GM12878 (cell line): ENCODE measurements around the gene ARHGEF10L.

ENCODE experiments used
- EZH2 ChIP-seq: IDR thresholded peaks from 2 replicates; pipeline ENCODE4 v1.6.1; 2012; ENCODE audit warnings: low read depth, mild to moderate bottlenecking, control low read depth, inconsistent platforms, low read length, borderline replicate concordance; ENCODE audit not compliant: control insufficient read depth
- FOS ChIP-seq: IDR thresholded peaks from 3 replicates; pipeline ENCODE4 v1.6.1; 2011; ENCODE audit warnings: borderline replicate concordance; ENCODE audit not compliant: insufficient read length; ENCODE audit errors: extremely low read depth
- GABPA ChIP-seq: IDR thresholded peaks from 2 replicates; pipeline ENCODE4 v1.6.1; 2014; ENCODE audit warnings: antibody characterized with exemption, low read depth, mild to moderate bottlenecking, inconsistent platforms
- JUND ChIP-seq: IDR thresholded peaks from 2 replicates; pipeline ENCODE4 v1.6.1; 2012; ENCODE audit warnings: low read depth, mild to moderate bottlenecking, low read length, improper control_type of control experiment, moderate library complexity
- KDM1A ChIP-seq: fragments of 200-600 bp; sonication (generic); IDR thresholded peaks from 2 replicates; pipeline ENCODE4 v1.6.1; 2016; ENCODE audit warnings: borderline replicate concordance
- NR2C2 ChIP-seq: IDR thresholded peaks from 2 replicates; pipeline ENCODE4 v1.6.1; 2011; ENCODE audit warnings: borderline replicate concordance, low read depth; ENCODE audit not compliant: control insufficient read depth, insufficient read length
- NRF1 ChIP-seq: conservative IDR thresholded peaks from 2 replicates; pipeline ENCODE4 v1.6.1; 2011; ENCODE audit warnings: mild to moderate bottlenecking, low read depth, low read length, improper control_type of control experiment
- POLR2A ChIP-seq: IDR thresholded peaks from 2 replicates; pipeline ENCODE4 v1.6.1; 2011; ENCODE audit warnings: low read depth, mild to moderate bottlenecking, low read length
- POLR2AphosphoS5 ChIP-seq: IDR thresholded peaks from 2 replicates; pipeline ENCODE4 v1.6.1; 2011; ENCODE audit warnings: mild to moderate bottlenecking, low read length, inconsistent platforms
- YY1 ChIP-seq: IDR thresholded peaks from 2 replicates; pipeline ENCODE4 v1.6.1; 2011; ENCODE audit warnings: low read depth, mild to moderate bottlenecking, low read length
- TF ChIP-seq, protein P1 (sequence below), 3 experiments: IDR thresholded peaks in 2 of 3; conservative IDR thresholded peaks in 1 of 3; 2 replicates each; pipeline ENCODE4 v1.5.1; 2011; ENCODE audit warnings: low read depth in 3 of 3, low read length in 3 of 3, mild to moderate bottlenecking in 3 of 3, control low read depth in 2 of 3, moderate library complexity in 2 of 3, inconsistent platforms in 1 of 3, mixed read lengths in 1 of 3; ENCODE audit not compliant: control insufficient read depth in 2 of 3, insufficient read depth in 1 of 3; ENCODE audit errors: extremely low read depth in 1 of 3
- TF ChIP-seq, protein P2 (sequence below): IDR thresholded peaks from 2 replicates; pipeline ENCODE4 v1.6.1; 2011; ENCODE audit warnings: low read depth, low read length, improper control_type of control experiment, borderline replicate concordance

DNA sequence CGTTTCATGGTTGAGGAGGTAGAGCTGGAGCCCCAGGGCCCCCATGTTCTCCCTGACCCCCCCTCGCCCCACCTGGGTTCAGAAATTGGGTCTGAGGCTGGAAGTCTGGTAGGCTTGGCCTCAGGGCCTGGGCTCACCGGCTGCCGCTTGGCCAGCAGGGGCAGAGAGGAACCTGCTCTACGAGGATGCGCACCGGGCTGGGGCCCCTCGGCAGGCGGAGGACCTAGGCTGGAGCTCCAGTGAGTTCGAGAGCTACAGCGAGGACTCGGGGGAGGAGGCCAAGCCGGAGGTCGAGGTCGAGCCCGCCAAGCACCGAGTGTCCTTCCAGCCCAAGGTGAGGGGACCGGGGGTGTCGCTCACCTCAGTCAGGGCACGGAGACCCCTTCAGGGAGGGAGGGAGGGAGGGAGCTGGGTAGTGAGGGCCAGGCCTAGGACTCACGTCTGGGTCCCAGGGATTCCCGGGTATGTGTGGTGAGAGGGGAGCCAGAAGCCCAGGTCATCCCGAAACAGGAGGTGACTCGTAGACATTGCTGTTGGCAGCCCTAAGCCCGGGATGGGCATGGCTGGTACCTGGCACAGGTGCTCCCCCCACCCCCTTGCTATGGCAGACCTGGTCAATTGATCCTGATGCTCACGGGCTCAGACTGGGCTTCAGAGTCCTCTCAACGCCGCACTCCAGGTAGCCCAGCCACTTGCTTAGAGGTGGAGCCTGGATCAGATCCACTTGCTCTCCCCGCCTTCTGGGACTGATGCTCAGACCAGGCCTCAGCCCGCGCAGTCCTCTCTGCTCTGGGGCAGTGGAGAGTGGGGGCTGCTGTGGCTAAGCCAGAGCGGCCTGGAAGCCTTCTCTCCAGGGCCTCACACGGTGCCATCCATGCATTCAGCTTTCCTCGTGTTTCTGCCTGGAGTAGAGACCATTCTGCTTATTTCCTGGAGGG, 68.4 kb downstream of the ARHGEF10L start:
- TF ChIP-seq, protein P1, sequence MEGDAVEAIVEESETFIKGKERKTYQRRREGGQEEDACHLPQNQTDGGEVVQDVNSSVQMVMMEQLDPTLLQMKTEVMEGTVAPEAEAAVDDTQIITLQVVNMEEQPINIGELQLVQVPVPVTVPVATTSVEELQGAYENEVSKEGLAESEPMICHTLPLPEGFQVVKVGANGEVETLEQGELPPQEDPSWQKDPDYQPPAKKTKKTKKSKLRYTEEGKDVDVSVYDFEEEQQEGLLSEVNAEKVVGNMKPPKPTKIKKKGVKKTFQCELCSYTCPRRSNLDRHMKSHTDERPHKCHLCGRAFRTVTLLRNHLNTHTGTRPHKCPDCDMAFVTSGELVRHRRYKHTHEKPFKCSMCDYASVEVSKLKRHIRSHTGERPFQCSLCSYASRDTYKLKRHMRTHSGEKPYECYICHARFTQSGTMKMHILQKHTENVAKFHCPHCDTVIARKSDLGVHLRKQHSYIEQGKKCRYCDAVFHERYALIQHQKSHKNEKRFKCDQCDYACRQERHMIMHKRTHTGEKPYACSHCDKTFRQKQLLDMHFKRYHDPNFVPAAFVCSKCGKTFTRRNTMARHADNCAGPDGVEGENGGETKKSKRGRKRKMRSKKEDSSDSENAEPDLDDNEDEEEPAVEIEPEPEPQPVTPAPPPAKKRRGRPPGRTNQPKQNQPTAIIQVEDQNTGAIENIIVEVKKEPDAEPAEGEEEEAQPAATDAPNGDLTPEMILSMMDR (IDR thresholded peaks at IDR 0.05 in 2 of 3, conservative IDR thresholded peaks at IDR 0.05 in 1 of 3; ENCODE audit: control insufficient read depth in 2 of 3, extremely low read depth in 1 of 3, insufficient read depth in 1 of 3, low read depth in 3 of 3, low read length in 3 of 3), result no peak
- no peak for TF ChIP-seq YY1
- TF ChIP-seq KDM1A, result no peak
- no peak for TF ChIP-seq POLR2A
- TF ChIP-seq, protein P2, sequence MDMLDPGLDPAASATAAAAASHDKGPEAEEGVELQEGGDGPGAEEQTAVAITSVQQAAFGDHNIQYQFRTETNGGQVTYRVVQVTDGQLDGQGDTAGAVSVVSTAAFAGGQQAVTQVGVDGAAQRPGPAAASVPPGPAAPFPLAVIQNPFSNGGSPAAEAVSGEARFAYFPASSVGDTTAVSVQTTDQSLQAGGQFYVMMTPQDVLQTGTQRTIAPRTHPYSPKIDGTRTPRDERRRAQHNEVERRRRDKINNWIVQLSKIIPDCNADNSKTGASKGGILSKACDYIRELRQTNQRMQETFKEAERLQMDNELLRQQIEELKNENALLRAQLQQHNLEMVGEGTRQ, result no peak
- no peak for TF ChIP-seq EZH2
- TF ChIP-seq NRF1, result no peak
- no peak for TF ChIP-seq FOS
- TF ChIP-seq POLR2AphosphoS5, result no peak
- TF ChIP-seq GABPA, result no peak
- TF ChIP-seq JUND, result no peak
- TF ChIP-seq NR2C2, result no peak
